ENCODE measurements around the gene TGFB2. TPM values are rescaled to one million over a fixed set of nuclear protein-coding genes. Genes with fewer than 3 reads are reported as not detected.

The TGFB2 gene
- polyA plus RNA-seq, 1 donor = 4.9 TPM

DNA sequence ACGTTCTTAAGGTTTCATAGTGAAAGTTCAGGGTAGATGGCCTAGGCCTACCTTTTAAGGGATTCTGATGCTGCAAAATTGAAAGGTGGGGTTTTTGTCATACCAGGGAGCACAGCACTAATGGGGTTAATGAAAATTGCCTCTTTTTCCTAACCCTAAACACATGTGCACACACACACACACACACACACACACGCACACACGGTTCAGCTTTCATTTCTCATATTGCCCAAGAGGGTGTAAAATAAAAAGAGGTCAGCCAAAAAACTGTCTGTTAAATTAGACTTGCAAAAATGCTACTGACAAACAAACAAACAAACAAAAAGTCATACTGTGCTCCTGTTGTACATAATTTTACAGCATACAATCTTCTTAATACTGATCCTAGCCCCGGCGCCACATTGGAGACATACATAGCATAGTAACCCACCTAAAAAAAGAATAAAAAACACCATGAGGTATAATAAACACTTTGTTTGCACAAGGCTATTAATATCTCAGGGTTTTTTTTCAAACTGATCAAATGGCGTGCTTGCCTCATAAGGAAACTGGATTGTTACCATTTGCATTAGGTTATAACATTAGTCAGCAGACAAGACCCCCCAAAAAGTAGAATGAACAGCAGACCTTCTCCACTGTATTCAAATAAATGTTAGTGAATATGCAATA is 69.1 kb downstream of the TGFB2 start:
- no peak overlapping the region for H3K4me3 ChIP-seq (ENCODE audit: low read length)
- no peaks in the 10 kb centered on the region for H3K27me3 ChIP-seq (ENCODE audit: control insufficient read depth, insufficient read depth, low read length)
- H3K27ac ChIP-seq (ENCODE audit: low read length) = no peak overlapping the region
- no peaks in the 10 kb centered on the region for H3K9me3 ChIP-seq (ENCODE audit: control insufficient read depth, low read depth, low read length)
- 80% methylated on average over 1 of the region's 6 CpGs for WGBS (ENCODE audit: insufficient coverage, low lambda C conversion rate)
- H3K4me1 ChIP-seq (ENCODE audit: control insufficient read depth, insufficient read depth, low read length) = no peaks in the 10 kb centered on the region
- no peak for DNase-seq
- H3K36me3 ChIP-seq (ENCODE audit: control insufficient read depth, insufficient read depth, low read length) = no peaks in the 10 kb centered on the region

DNA sequence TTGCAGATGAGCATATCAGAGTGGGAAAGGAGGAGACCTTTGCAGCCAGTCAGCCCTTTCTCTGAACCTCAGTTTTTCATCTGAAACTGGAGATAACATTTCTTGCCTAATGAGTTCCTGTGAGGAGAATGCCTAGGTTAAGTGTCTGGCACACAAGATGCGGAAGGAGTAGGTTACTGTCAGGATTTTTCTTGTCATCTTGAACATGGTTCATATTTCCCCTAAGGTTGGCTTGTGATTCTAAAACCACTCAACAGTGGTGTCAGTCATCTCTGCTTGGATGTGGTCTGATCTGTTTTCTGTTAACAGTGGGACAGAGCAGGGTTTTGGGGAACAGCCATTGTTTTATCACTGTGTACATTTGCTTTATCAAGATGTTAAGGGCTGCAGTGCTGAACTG is 70.6 kb downstream of the TGFB2 start:
- Histone ChIP-seq H3K4me3 (ENCODE audit: low read length) (no peak overlapping the region), H3K27ac (ENCODE audit: low read length) (no peak overlapping the region), H3K36me3 (ENCODE audit: control insufficient read depth, insufficient read depth, low read length) (no peaks in the 10 kb centered on the region), H3K27me3 (ENCODE audit: control insufficient read depth, insufficient read depth, low read length) (no peaks in the 10 kb centered on the region), H3K4me1 (ENCODE audit: control insufficient read depth, insufficient read depth, low read length) (no peaks in the 10 kb centered on the region), H3K9me3 (ENCODE audit: control insufficient read depth, low read depth, low read length) (no peaks in the 10 kb centered on the region)
- DNase-seq = no peak
- no CpG with 5 or more reads among the region's 1 CpG for WGBS (ENCODE audit: insufficient coverage, low lambda C conversion rate)

- Histone ChIP-seq H3K36me3 (ENCODE audit: control insufficient read depth, insufficient read depth, low read length) (no peaks in the 10 kb centered on the region), H3K27ac (ENCODE audit: low read length) (no peak overlapping the region), H3K9me3 (ENCODE audit: control insufficient read depth, low read depth, low read length) (no peaks in the 10 kb centered on the region), H3K4me1 (ENCODE audit: control insufficient read depth, insufficient read depth, low read length) (no peaks in the 10 kb centered on the region), H3K27me3 (ENCODE audit: control insufficient read depth, insufficient read depth, low read length) (no peaks in the 10 kb centered on the region), H3K4me3 (ENCODE audit: low read length) (no peak overlapping the region)
- DNase-seq = no peak
Measured at GRCh38 chr1:218421531-218421930, 76.4 kb downstream of the TGFB2 start.

GRCh38 chr1:218424502-218424901 is 79.4 kb downstream of the TGFB2 start:
- Histone ChIP-seq H3K27ac (ENCODE audit: low read length) (no peak overlapping the region), H3K4me3 (ENCODE audit: low read length) (no peak overlapping the region), H3K4me1 (ENCODE audit: control insufficient read depth, insufficient read depth, low read length) (no peaks in the 10 kb centered on the region), H3K27me3 (ENCODE audit: control insufficient read depth, insufficient read depth, low read length) (no peaks in the 10 kb centered on the region), H3K36me3 (ENCODE audit: control insufficient read depth, insufficient read depth, low read length) (no peaks in the 10 kb centered on the region), H3K9me3 (ENCODE audit: control insufficient read depth, low read depth, low read length) (no peaks in the 10 kb centered on the region)
- DNase-seq = no peak

DNA sequence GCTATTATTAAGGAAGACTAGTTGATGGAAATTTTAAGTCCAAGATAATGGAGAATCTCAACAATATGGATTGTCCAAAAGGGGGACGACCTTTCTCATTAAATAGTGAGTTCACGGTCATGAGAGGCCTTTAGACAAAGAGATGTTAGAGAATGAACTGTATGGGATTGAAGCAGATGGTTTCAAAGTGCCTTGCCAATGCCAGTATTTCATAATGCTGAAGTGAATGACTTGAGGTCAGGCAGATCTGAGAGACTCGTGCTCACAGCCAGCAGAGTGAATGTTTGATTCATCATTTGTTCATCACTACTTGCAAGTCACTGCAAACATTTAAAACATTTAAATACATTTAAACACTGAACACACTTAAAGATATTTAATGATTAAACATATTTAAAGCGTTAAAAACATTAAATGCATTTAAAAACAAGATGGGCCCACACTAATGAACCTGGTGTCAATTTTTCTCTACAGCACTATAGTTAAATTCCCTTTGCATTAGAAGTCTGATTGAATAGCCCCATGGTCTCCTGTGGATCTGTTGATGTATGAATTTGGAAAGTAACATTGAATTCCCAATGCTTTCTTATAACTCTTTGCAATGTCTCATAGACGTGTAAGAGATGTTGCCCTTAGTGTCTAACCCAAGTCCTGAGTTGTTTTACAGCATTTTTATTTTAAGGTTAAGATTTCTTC is 80.7 kb downstream of the TGFB2 start:
- no peak overlapping the region for H3K27ac ChIP-seq (ENCODE audit: low read length)
- no peaks in the 10 kb centered on the region for H3K9me3 ChIP-seq (ENCODE audit: control insufficient read depth, low read depth, low read length)
- H3K36me3 ChIP-seq (ENCODE audit: control insufficient read depth, insufficient read depth, low read length) = no peaks in the 10 kb centered on the region
- H3K4me1 ChIP-seq (ENCODE audit: control insufficient read depth, insufficient read depth, low read length) = no peaks in the 10 kb centered on the region
- 82% methylated on average over 3 of the region's 5 CpGs for WGBS (ENCODE audit: insufficient coverage, low lambda C conversion rate)
- no peak for DNase-seq
- no peak overlapping the region for H3K4me3 ChIP-seq (ENCODE audit: low read length)
- no peaks in the 10 kb centered on the region for H3K27me3 ChIP-seq (ENCODE audit: control insufficient read depth, insufficient read depth, low read length)

GRCh38 chr1:218426343-218426657 is 81.2 kb downstream of the TGFB2 start:
- Histone ChIP-seq H3K27ac (ENCODE audit: low read length) (no peak overlapping the region), H3K4me1 (ENCODE audit: control insufficient read depth, insufficient read depth, low read length) (no peaks in the 10 kb centered on the region), H3K27me3 (ENCODE audit: control insufficient read depth, insufficient read depth, low read length) (no peaks in the 10 kb centered on the region), H3K4me3 (ENCODE audit: low read length) (no peak overlapping the region), H3K9me3 (ENCODE audit: control insufficient read depth, low read depth, low read length) (no peaks in the 10 kb centered on the region), H3K36me3 (ENCODE audit: control insufficient read depth, insufficient read depth, low read length) (no peaks in the 10 kb centered on the region)
- WGBS (ENCODE audit: insufficient coverage, low lambda C conversion rate) = no CpG with 5 or more reads among the region's 1 CpG
- DNase-seq = no peak

DNA sequence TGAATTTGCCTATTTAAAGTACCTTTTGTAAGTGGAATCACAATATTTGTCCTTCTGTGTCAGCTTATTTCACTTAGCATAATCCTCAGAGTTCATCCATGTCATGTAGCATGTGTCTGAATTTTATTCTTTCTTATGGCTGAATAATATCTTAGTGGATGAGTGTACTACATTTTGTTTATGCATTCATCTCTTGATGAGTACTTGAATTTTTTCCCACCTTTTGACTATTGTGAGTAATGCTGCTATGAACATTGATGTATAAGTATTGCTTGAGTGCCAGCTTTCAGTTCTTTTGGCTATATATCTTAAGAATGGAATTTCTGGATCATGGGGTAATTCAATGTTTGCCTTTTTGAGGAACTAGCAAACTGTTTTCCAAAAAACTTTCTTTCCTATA is 84.2 kb downstream of the TGFB2 start:
- Histone ChIP-seq H3K36me3 (ENCODE audit: control insufficient read depth, insufficient read depth, low read length) (no peaks in the 10 kb centered on the region), H3K4me1 (ENCODE audit: control insufficient read depth, insufficient read depth, low read length) (no peaks in the 10 kb centered on the region), H3K9me3 (ENCODE audit: control insufficient read depth, low read depth, low read length) (no peaks in the 10 kb centered on the region), H3K4me3 (ENCODE audit: low read length) (no peak overlapping the region), H3K27ac (ENCODE audit: low read length) (no peak overlapping the region), H3K27me3 (ENCODE audit: control insufficient read depth, insufficient read depth, low read length) (no peaks in the 10 kb centered on the region)
- DNase-seq = no peak

GRCh38 chr1:218430346-218430745 is 85.2 kb downstream of the TGFB2 start:
- Histone ChIP-seq H3K9me3 (ENCODE audit: control insufficient read depth, low read depth, low read length) (no peaks in the 10 kb centered on the region), H3K4me3 (ENCODE audit: low read length) (no peak overlapping the region), H3K27me3 (ENCODE audit: control insufficient read depth, insufficient read depth, low read length) (no peaks in the 10 kb centered on the region), H3K4me1 (ENCODE audit: control insufficient read depth, insufficient read depth, low read length) (no peaks in the 10 kb centered on the region), H3K27ac (ENCODE audit: low read length) (no peak overlapping the region), H3K36me3 (ENCODE audit: control insufficient read depth, insufficient read depth, low read length) (no peaks in the 10 kb centered on the region)
- no CpG with 5 or more reads among the region's 1 CpG for WGBS (ENCODE audit: insufficient coverage, low lambda C conversion rate)
- DNase-seq = no peak

DNA sequence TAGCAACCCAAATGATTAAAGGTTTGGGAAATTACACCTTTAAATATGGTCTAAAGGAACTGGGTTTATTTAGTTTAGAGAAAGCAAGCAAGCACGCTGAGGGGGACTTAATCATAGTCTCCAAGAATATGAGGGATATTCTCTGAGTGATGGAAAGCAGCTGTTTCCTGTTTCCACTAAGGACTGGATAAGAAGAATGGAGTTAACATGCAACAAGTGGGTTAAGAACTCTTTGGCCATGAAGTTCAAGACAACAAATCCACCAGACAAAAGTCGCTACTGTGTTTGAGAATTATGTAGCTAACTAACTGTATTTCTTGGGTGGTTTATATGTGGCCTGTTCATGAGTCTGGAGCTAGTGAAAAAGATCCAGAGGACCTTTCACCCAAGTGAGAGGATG is 85.7 kb downstream of the TGFB2 start:
- H3K4me1 ChIP-seq (ENCODE audit: control insufficient read depth, insufficient read depth, low read length) = no peaks in the 10 kb centered on the region

GRCh38 chr1:218431476-218431875 is 86.3 kb downstream of the TGFB2 start:
- no peak for DNase-seq
- Histone ChIP-seq H3K27ac (ENCODE audit: low read length) (no peak overlapping the region), H3K36me3 (ENCODE audit: control insufficient read depth, insufficient read depth, low read length) (no peaks in the 10 kb centered on the region), H3K9me3 (ENCODE audit: control insufficient read depth, low read depth, low read length) (no peaks in the 10 kb centered on the region), H3K4me3 (ENCODE audit: low read length) (no peak overlapping the region), H3K4me1 (ENCODE audit: control insufficient read depth, insufficient read depth, low read length) (no peaks in the 10 kb centered on the region), H3K27me3 (ENCODE audit: control insufficient read depth, insufficient read depth, low read length) (no peaks in the 10 kb centered on the region)
- no CpG with 5 or more reads among the region's 1 CpG for WGBS (ENCODE audit: insufficient coverage, low lambda C conversion rate)

More for the DNA sequence above, 85.7 kb downstream of the TGFB2 start:
- WGBS (ENCODE audit: insufficient coverage, low lambda C conversion rate) = no CpG with 5 or more reads among the region's 2 CpGs
- DNase-seq = no peak
- H3K27ac ChIP-seq (ENCODE audit: low read length) = no peak overlapping the region
- H3K36me3 ChIP-seq (ENCODE audit: control insufficient read depth, insufficient read depth, low read length) = no peaks in the 10 kb centered on the region
- no peaks in the 10 kb centered on the region for H3K27me3 ChIP-seq (ENCODE audit: control insufficient read depth, insufficient read depth, low read length)
- H3K9me3 ChIP-seq (ENCODE audit: control insufficient read depth, low read depth, low read length) = no peaks in the 10 kb centered on the region
- H3K4me3 ChIP-seq (ENCODE audit: low read length) = no peak overlapping the region

GRCh38 chr1:218433744-218434143 is 88.6 kb downstream of the TGFB2 start:
- Histone ChIP-seq H3K27me3 (ENCODE audit: control insufficient read depth, insufficient read depth, low read length) (no peaks in the 10 kb centered on the region), H3K27ac (ENCODE audit: low read length) (no peak overlapping the region), H3K4me1 (ENCODE audit: control insufficient read depth, insufficient read depth, low read length) (no peaks in the 10 kb centered on the region), H3K36me3 (ENCODE audit: control insufficient read depth, insufficient read depth, low read length) (no peaks in the 10 kb centered on the region), H3K9me3 (ENCODE audit: control insufficient read depth, low read depth, low read length) (no peaks in the 10 kb centered on the region), H3K4me3 (ENCODE audit: low read length) (no peak overlapping the region)
- no CpG with 5 or more reads among the region's 2 CpGs for WGBS (ENCODE audit: insufficient coverage, low lambda C conversion rate)
- DNase-seq = no peak
